Eye (tissue), 1 donor: Measurements from ENCODE around the gene HFE.
"Not testable (repeated sequence)": the region's sequence is repeated elsewhere in the genome, so short reads cannot be mapped to it uniquely, and the experiment has no call there.

Source experiments
- DNase-seq: peaks from one replicate; pipeline ENCODE4 v3.0.0-alpha.2; 2015

The HFE gene

GRCh38 chr6:26087284-26088115, at the start of gene HFE:
TSS of gene HFE (plus strand) at chr6:26087429. CDS start at chr6:26087441, 12 bp downstream.
- DNase-seq = peak; percentile 78

DNA sequence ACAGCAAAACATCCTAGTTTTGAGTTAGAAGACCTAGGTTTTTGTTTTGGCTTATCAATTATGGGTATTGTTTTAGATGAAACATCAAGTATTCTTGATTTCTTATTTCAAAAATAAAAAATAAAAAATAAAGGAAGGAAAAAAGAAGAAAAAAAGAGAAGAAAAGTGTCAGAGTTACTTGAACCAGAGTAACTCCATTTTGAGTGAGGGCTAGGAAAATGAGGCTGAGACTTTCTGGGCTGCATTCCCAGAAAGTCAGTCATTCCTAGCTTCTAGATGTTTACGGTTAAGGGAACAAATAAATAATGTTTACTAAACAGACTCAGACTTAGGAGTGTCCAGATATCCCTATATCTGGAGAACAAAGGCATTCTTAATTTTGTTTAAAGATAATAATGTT, 45.3 kb upstream of the HFE start:
- DNase-seq = no peak

- peak; percentile 98 for DNase-seq
Measured at GRCh38 chr6:26043384-26044139, 43.7 kb upstream of the HFE start.

GRCh38 chr6:26044140-26045064, 42.8 kb upstream of the HFE start:
- no peak for DNase-seq

DNA sequence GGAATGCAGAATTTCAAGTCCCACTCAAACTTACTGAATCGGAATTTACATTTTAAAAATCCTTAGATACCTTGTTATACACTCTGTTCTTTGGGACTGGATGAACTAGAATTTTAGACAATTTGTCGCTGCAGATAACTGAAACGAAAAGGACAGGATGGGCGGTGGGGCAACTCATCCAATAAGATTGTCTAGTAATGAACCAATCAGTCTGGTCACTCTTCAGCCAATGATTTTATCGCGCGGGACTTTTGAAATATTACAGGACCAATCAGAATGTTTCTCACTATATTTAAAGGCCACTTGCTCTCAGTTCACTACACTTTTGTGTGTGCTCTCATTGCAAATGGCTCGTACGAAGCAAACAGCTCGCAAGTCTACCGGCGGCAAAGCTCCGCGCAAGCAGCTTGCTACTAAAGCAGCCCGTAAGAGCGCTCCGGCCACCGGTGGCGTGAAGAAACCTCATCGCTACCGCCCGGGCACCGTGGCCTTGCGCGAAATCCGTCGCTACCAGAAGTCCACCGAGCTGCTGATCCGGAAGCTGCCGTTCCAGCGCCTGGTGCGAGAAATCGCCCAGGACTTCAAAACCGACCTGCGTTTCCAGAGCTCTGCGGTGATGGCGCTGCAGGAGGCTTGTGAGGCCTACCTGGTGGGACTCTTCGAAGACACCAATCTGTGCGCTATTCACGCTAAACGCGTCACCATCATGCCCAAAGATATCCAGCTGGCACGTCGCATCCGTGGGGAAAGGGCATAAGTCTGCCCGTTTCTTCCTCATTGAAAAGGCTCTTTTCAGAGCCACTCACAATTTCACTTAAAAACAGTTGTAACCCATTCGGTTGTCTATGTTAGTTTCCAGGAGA, 41.9 kb upstream of the HFE start:
- DNase-seq = peak; percentile 99

DNA sequence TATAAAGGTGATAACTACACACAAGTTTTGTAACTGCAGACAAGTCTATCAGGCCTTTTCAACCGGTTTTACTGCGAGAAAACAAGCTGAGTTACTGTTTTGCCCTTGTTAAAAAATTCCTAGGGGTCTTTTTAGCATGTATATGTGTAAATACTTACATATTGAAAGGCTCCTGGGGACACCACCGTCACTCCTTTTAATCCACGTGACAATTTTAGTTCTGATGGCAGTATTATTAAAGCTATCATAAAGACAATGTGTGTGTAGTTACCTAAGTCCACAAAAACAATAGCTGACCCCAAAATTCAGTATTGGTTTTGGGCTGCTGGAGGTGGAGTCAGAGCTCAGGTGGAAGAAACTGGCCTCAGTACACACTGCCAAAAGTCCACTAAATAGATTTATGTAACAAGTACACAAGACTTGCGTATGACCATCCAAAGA, 41.3 kb upstream of the HFE start:
- no peak for DNase-seq

DNA sequence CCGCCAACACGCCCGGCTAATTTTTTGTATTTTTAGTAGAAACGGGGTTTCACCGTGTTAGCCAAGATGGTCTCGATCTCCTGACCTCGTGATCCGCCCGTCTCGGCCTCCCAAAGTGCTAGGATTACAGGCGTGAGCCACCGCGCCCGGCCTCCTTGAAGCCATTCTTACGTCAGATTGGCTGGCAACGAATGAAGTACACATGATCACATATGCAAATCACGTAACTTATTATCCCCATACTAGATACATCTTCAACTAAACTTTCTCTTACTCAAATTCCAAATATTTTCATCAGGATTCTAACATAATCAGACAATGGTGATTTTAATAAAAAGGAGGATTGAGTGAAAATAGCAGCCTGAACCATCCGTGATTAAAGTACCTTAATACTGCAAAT, 39.9 kb upstream of the HFE start:
- DNase-seq = not testable (repeated sequence)

DNA sequence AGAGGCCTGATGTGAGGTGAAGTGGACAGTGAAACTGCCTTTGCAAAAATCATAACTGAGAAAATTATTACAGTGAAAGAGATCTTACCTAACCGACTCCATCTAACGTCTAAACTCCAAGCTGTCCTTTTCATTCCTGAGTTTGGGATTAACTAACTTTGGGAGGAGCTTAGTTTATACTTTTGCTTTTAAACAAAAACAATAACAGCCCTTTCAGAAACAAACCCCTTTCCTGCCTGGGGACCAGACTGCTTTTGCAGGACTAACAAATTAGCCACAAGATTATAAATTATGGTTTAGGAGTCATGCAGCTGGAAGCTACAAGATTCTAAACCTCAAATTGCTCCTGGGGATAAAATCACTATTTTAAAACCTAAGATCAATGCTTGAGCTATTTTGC, 38.6 kb upstream of the HFE start:
- no peak for DNase-seq

DNA sequence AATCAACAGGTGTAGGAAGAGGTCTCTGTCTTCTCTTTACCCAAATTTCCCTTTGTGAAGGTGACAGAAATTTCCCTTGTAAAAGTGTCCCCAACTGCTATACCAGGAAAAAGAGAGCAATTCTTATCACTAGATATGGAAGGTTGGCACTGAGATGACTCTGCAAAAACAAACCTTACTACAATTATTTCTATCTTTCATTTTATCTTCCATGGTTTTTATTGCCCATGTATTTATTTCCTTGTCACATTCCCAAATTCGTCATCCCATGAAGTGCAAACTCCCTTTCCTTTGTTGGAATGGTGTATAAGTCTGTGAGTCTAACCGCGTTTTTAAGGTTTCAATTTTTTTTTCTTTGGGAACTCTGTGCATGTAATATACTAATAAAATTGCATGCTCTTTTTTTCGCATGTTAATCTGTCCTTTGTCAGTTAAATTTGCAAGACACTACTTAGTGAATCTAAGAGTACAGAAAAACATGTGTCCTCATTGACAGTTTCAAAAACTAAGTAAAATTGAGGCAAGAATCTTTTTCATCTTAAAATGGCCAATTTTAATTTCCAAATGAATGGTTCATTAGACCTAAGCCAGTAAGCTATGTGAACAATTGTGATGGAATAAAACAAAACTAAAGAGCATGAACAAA, 35.4 kb upstream of the HFE start:
- no peak for DNase-seq

DNA sequence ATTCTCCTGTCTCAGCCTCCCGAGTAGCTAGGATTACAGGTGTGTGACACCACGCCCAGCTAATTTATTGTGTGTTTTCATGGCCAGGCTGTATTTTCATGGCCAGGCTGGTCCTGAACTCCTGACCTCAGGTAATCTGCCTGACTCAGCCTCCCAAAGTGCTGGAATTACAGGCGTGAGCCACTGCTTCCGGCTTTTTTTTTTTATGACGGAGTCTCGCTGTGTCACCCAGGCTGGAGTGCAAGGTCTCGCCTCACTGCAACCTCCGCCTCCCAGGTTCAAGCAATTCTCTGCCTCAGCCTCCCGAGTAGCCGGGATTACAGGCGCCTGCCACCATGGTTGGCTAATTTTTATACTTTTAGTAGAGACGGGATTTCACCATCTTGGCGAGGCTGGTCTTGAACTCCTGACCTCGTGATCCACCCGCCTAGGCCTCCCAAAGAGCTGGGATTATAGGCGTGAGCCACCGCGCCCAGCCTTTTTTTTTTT, 34.4 kb upstream of the HFE start:
- not testable (repeated sequence) for DNase-seq

GRCh38 chr6:26053992-26054780, 33.0 kb upstream of the HFE start:
- peak; percentile 41 for DNase-seq

DNA sequence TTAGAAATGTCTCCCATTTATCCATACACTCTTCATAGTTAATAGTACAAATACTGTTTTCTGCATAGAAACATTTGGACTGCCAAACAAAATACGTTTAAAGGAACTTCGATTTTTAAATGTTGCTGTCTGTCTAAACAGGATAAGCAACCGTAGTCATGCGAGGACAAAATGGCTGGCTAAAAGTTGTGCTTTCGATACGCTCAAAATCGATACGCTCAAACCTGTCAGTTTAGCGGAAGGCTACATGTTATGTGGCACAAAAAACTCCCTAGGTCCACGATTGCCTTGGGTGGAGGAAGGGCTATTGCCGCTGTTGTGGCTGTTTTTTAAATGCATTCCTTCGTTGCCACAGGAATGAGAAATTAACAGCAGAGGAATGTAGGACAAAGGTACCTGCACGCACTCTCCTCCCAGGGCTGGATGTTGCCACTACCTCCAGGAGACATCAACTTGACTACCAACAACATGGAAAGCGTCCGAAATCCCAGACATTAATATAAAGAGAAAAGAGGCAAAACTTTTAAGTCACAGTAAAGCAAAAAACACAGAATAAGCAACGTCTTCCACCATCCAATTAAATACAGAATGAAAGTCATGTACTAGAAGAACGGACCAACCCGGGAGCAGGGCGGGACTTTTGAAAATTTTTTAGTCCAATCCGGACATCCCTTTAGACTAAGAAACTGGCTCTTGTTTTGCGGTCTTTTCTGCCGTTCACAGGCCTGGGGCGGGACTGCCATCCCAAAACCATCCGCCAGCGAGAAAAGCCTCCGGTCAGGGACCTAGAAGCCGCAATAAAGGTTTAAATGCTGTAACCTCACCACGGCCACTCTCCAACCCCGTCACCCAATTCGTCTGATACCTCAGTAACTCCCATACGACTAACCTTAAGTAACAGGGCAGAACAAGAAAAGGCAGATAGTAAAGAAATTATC, 32.2 kb upstream of the HFE start:
- DNase-seq = peak; percentile 99

- DNase-seq = peak; percentile 97
Measured at GRCh38 chr6:26055719-26056582, 31.3 kb upstream of the HFE start.

- DNase-seq = peak; percentile 93
Measured at GRCh38 chr6:26056583-26057350, 30.5 kb upstream of the HFE start.

GRCh38 chr6:26057899-26058298, 29.3 kb upstream of the HFE start:
- DNase-seq = peak; percentile 85

DNA sequence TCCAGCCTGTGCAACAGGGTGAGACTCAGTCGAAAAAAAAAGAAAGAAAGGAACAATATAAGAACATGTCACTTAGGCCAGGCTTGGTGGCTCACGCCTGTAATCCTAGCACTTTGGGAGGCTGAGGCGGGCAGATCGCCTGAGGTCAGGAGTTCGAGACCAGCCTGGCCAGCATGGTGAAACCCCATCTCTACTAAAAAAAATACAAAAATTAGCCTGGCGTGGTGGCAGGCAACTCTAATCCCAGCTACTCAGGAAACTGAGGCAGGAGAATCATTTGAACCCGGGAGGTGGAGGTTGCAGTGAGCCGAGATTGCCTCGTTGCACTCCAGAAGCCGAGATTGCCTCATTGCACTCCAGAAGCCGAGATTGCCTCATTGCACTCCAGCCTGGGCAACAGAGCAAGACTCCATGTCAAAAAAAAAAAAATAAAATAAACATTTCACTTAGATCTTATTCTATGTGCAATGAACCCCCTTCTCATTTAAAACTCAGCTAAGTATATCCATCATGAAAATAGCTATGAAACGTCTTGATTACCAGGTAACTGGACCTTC, 28.7 kb upstream of the HFE start:
- not testable (repeated sequence) for DNase-seq

GRCh38 chr6:26059941-26060340, 27.3 kb upstream of the HFE start:
- no peak for DNase-seq
